ENCODE measurements around the gene TXNRD1.

DNA sequence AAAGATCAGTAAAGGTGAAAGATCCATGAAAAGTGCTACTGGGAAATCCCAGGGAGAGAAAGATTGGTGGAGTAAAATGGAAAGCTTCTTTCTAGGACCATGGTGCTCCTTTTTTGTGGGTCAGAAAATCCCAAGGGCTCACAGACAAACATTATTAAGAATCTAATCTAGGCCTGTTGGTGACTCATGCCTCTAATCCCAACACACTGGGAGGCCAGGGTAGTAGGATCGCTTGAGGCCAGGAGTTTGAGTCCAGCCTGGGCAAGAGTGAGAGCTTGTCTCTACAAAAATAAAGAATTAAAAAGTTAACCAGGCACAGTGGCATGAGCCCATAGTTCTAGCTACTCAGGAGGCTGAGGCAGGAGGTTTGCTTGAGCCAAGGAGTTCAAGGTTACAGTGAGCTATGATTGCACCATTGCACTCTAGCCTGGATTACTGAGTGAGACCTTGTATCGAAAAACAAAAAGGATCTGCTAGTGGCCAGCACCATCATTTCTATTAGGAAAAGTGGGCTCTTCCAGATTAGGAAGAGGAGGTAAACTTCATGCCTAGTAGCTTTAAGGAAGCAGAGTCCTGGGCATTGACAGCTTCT is 43.0 kb downstream of the TXNRD1 start:
- TF ChIP-seq, protein P1, sequence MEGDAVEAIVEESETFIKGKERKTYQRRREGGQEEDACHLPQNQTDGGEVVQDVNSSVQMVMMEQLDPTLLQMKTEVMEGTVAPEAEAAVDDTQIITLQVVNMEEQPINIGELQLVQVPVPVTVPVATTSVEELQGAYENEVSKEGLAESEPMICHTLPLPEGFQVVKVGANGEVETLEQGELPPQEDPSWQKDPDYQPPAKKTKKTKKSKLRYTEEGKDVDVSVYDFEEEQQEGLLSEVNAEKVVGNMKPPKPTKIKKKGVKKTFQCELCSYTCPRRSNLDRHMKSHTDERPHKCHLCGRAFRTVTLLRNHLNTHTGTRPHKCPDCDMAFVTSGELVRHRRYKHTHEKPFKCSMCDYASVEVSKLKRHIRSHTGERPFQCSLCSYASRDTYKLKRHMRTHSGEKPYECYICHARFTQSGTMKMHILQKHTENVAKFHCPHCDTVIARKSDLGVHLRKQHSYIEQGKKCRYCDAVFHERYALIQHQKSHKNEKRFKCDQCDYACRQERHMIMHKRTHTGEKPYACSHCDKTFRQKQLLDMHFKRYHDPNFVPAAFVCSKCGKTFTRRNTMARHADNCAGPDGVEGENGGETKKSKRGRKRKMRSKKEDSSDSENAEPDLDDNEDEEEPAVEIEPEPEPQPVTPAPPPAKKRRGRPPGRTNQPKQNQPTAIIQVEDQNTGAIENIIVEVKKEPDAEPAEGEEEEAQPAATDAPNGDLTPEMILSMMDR (IDR thresholded peaks at IDR 0.05), result no peak
- no peak for TF ChIP-seq POLR2A (IDR thresholded peaks at IDR 0.05)

Data from uterus (tissue), 2 donors.